Measurements from ENCODE around the gene CLRN3.

The CLRN3 gene

GRCh38 chr10:127894146-127894545 lies 1.4 kb upstream of the CLRN3 start:
- Histone ChIP-seq H3K9ac (ENCODE audit: low read length) (no peak overlapping the region), H4K20me1 (ENCODE audit: low read depth, low read length) (no peaks in the 10 kb centered on the region), H3K4me2 (ENCODE audit: low read depth, low read length, poor library complexity, severe bottlenecking) (no peak overlapping the region), H3K27me3 (ENCODE audit: low read length) (no peaks in the 10 kb centered on the region), H3F3A (ENCODE audit: insufficient read depth) (no peaks in the 10 kb centered on the region), H2AFZ (ENCODE audit: low read depth, low read length, severe bottlenecking) (no peak overlapping the region), H3K27ac (ENCODE audit: low read depth, low read length) (no peak overlapping the region), H3K4me3 (ENCODE audit: insufficient read depth, low read length, poor library complexity, severe bottlenecking) (no peak overlapping the region), H3K79me2 (ENCODE audit: insufficient read depth, low read length) (no peaks in the 10 kb centered on the region), H3K36me3 (ENCODE audit: low read length) (no peaks in the 10 kb centered on the region), H3K9me3 (ENCODE audit: insufficient read depth, low read length) (no peaks in the 10 kb centered on the region), H3K9me2 (replicated peaks; ENCODE audit: insufficient read depth, low read length) (no peaks in the 10 kb centered on the region)
- no peak for TF ChIP-seq CTCF (IDR thresholded peaks at IDR 0.05; ENCODE audit: insufficient read depth, low read length, poor library complexity, severe bottlenecking)
- TF ChIP-seq EZH2phosphoT487 (conservative IDR thresholded peaks at IDR 0.05; ENCODE audit: low read length): no peak

DNA sequence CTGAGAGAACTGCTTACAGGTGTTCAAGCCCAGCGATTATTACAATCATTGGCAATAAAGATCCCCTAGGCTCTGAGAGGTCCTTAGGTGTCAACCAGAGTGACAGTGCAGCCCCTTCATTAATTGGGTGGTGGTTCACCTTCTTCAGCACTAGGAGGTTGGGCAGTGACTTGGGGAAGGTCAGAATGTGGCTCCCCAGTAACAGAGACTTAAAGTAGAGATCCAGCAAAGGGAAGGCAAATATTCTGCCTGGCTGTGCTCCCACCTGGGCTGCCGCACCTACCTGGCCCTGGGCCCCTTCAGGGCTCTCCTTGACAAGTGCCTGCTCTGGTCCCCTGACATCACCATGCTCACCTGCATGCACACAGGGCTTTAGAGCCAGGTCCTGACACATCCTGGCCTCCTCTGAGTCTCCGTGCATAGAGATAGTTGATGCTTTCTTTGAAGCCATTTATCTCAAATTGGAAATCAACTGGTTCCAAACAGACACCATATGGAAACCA lies 1.9 kb downstream of the CLRN3 start:
- H3K9me3 ChIP-seq (ENCODE audit: insufficient read depth, low read length): no peaks in the 10 kb centered on the region
- H3K4me3 ChIP-seq (ENCODE audit: insufficient read depth, low read length, poor library complexity, severe bottlenecking): no peak overlapping the region
- no peaks in the 10 kb centered on the region for H3K79me2 ChIP-seq (ENCODE audit: insufficient read depth, low read length)
- H3F3A ChIP-seq (ENCODE audit: insufficient read depth): no peaks in the 10 kb centered on the region
- H3K27me3 ChIP-seq (ENCODE audit: low read length): no peaks in the 10 kb centered on the region
- no peak overlapping the region for H3K9ac ChIP-seq (ENCODE audit: low read length)
- H3K27ac ChIP-seq (ENCODE audit: low read depth, low read length): no peak overlapping the region
- no peak overlapping the region for H2AFZ ChIP-seq (ENCODE audit: low read depth, low read length, severe bottlenecking)
- no peaks in the 10 kb centered on the region for H3K9me2 ChIP-seq (replicated peaks; ENCODE audit: insufficient read depth, low read length)
- H3K4me2 ChIP-seq (ENCODE audit: low read depth, low read length, poor library complexity, severe bottlenecking): no peak overlapping the region
- TF ChIP-seq EZH2phosphoT487 (conservative IDR thresholded peaks at IDR 0.05; ENCODE audit: low read length) (no peak), CTCF (IDR thresholded peaks at IDR 0.05; ENCODE audit: insufficient read depth, low read length, poor library complexity, severe bottlenecking) (no peak)
- H3K36me3 ChIP-seq (ENCODE audit: low read length): no peaks in the 10 kb centered on the region
- H4K20me1 ChIP-seq (ENCODE audit: low read depth, low read length): no peaks in the 10 kb centered on the region

DNA sequence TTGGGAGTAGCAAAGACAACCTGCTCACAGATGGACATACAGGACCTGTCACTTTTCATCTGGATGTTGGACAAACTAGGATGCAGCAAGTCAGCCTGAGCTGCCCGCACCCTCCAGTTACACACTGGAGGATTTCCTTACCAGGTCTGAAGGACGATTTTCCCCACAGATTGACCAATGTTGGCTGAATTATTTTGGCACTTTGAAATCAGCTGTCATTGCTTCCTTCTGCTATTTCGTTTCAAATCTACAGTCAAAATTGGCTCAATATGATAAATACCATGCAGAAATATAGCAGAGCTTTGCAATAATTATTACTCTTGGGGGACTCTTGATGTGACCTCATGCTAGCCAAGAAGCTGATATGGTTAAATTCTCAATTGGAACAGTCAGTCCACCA lies 2.5 kb downstream of the CLRN3 start:
- no peak overlapping the region for H3K9ac ChIP-seq (ENCODE audit: low read length)
- H3K27ac ChIP-seq (ENCODE audit: low read depth, low read length): no peak overlapping the region
- no peaks in the 10 kb centered on the region for H3F3A ChIP-seq (ENCODE audit: insufficient read depth)
- H3K4me2 ChIP-seq (ENCODE audit: low read depth, low read length, poor library complexity, severe bottlenecking): no peak overlapping the region
- no peaks in the 10 kb centered on the region for H3K27me3 ChIP-seq (ENCODE audit: low read length)
- H4K20me1 ChIP-seq (ENCODE audit: low read depth, low read length): no peaks in the 10 kb centered on the region
- no peak overlapping the region for H2AFZ ChIP-seq (ENCODE audit: low read depth, low read length, severe bottlenecking)
- H3K79me2 ChIP-seq (ENCODE audit: insufficient read depth, low read length): no peaks in the 10 kb centered on the region
- no peaks in the 10 kb centered on the region for H3K9me3 ChIP-seq (ENCODE audit: insufficient read depth, low read length)
- no peaks in the 10 kb centered on the region for H3K36me3 ChIP-seq (ENCODE audit: low read length)
- no peak overlapping the region for H3K4me3 ChIP-seq (ENCODE audit: insufficient read depth, low read length, poor library complexity, severe bottlenecking)
- TF ChIP-seq EZH2phosphoT487 (conservative IDR thresholded peaks at IDR 0.05; ENCODE audit: low read length): no peak
- TF ChIP-seq CTCF (IDR thresholded peaks at IDR 0.05; ENCODE audit: insufficient read depth, low read length, poor library complexity, severe bottlenecking): no peak
- H3K9me2 ChIP-seq (replicated peaks; ENCODE audit: insufficient read depth, low read length): no peaks in the 10 kb centered on the region

Measured in SU-DHL-6 (cell line).